Measurements from ENCODE around the gene C1QTNF7. TPM values are rescaled to one million over a fixed set of nuclear protein-coding genes. Genes with fewer than 3 reads are reported as not detected.

The C1QTNF7 gene
- total RNA-seq, 1 experiment from 2014 or later, result not detected

DNA sequence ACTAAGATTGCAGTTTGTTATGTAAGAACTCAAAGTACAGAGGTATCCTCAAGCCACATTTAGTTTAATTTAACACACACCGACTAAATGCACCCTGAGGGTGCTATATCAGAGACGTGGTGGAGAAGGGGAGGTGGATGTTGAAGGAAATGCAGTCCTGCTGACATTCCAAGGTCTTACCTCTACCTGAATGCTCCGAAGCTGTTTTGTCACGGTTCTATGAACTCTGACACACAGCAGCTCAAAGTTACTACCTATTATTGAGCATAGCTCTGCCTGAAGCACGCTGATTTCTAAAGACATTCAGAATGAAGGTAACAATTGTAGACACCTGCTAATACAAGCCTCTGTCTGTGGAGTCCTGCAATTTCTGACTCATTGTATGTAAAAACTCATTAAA is 48.6 kb downstream of the C1QTNF7 start:
- ChIA-PET POLR2A (ENCODE audit: unreplicated experiment) (no interaction called here), CTCF (no interaction called here)
- Histone ChIP-seq H3F3A (ENCODE audit: low read length, unreplicated experiment) (no peaks in the 10 kb centered on the region), H3K9me2 (replicated peaks; ENCODE audit: low read length) (no peaks in the 10 kb centered on the region), H3K9ac (ENCODE audit: low read length) (no peak overlapping the region), H4K20me1 (ENCODE audit: low read length) (no peaks in the 10 kb centered on the region), H3K4me2 (ENCODE audit: low read length) (no peak overlapping the region), H3K79me2 (ENCODE audit: low read length) (peaks cover 11% of the 10 kb centered on the region), H3K27ac (ENCODE audit: low read length) (no peak overlapping the region), H3K27me3 (ENCODE audit: low read length) (no peaks in the 10 kb centered on the region), H3K4me3 (ENCODE audit: low read length) (no peak overlapping the region), H2AFZ (ENCODE audit: low read length) (no peak overlapping the region), H3K4me1 (ENCODE audit: insufficient read depth, low read length) (peaks cover 8% of the 10 kb centered on the region; the same call in 1 of the 2 replicates), H3K36me3 (ENCODE audit: low read depth, low read length) (no peaks in the 10 kb centered on the region), H3K9me3 (ENCODE audit: low read length) (no peaks in the 10 kb centered on the region)
- intact Hi-C loops (cut with micrococcal nuclease), result loop anchor here (5.0 to 10.0 kb wide), 2 partner anchors 406 to 528 kb away; no protein-coding TSS in a partner anchor
- no peak for TF ChIP-seq EZH2 (IDR thresholded peaks at IDR 0.05; ENCODE audit: low read length, unreplicated experiment)
- TF ChIP-seq, protein P1, sequence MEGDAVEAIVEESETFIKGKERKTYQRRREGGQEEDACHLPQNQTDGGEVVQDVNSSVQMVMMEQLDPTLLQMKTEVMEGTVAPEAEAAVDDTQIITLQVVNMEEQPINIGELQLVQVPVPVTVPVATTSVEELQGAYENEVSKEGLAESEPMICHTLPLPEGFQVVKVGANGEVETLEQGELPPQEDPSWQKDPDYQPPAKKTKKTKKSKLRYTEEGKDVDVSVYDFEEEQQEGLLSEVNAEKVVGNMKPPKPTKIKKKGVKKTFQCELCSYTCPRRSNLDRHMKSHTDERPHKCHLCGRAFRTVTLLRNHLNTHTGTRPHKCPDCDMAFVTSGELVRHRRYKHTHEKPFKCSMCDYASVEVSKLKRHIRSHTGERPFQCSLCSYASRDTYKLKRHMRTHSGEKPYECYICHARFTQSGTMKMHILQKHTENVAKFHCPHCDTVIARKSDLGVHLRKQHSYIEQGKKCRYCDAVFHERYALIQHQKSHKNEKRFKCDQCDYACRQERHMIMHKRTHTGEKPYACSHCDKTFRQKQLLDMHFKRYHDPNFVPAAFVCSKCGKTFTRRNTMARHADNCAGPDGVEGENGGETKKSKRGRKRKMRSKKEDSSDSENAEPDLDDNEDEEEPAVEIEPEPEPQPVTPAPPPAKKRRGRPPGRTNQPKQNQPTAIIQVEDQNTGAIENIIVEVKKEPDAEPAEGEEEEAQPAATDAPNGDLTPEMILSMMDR (conservative IDR thresholded peaks at IDR 0.05; ENCODE audit: low read depth, low read length), result no peak
- TF ChIP-seq EZH2phosphoT487 (IDR thresholded peaks at IDR 0.05; ENCODE audit: borderline replicate concordance, low read length), result no peak
- DNase-seq, result no peak
- no peak for ATAC-seq
- no TSS peak for BruUV-seq (replicated peaks)

GRCh38 chr4:15478724-15479088 is 50.9 kb downstream of the C1QTNF7 start:
- Histone ChIP-seq H3K79me2 (ENCODE audit: low read length) (peaks cover 11% of the 10 kb centered on the region), H3K27me3 (ENCODE audit: low read length) (no peaks in the 10 kb centered on the region), H3K36me3 (ENCODE audit: low read depth, low read length) (no peaks in the 10 kb centered on the region), H3K27ac (ENCODE audit: low read length) (no peak overlapping the region), H3K4me2 (ENCODE audit: low read length) (peak overlapping the region; percentile 92; the same call in 1 of the 2 replicates), H3K4me3 (ENCODE audit: low read length) (peak overlapping the region; percentile 75; the same call in 1 of the 2 replicates), H3K9me2 (replicated peaks; ENCODE audit: low read length) (no peaks in the 10 kb centered on the region), H3K4me1 (ENCODE audit: insufficient read depth, low read length) (peaks cover 8% of the 10 kb centered on the region; the same call in 1 of the 2 replicates), H4K20me1 (ENCODE audit: low read length) (no peaks in the 10 kb centered on the region), H3K9ac (ENCODE audit: low read length) (no peak overlapping the region; the same call in 1 of the 2 replicates), H2AFZ (ENCODE audit: low read length) (peak overlapping the region; percentile 80; the same call in 1 of the 2 replicates), H3F3A (ENCODE audit: low read length, unreplicated experiment) (no peaks in the 10 kb centered on the region), H3K9me3 (ENCODE audit: low read length) (no peaks in the 10 kb centered on the region)
- DNase-seq (no peak), ATAC-seq (peak; percentile 8; the same call in 1 of the 2 replicates)
- intact Hi-C loops (cut with micrococcal nuclease), result loop anchor here (1.0 to 10.0 kb wide), 5 partner anchors 172 to 526 kb away; no protein-coding TSS in a partner anchor
- CTCF ChIA-PET, result interaction anchor here (1.1 to 1.5 kb wide), 2 partner anchors 171 to 477 kb away, joined by 4 to 7 read pairs; no protein-coding TSS in a partner anchor
- POLR2A ChIA-PET (ENCODE audit: unreplicated experiment), result no interaction called here
- BruUV-seq (replicated peaks), result no TSS peak
- no peak for TF ChIP-seq EZH2 (IDR thresholded peaks at IDR 0.05; ENCODE audit: low read length, unreplicated experiment)
- TF ChIP-seq EZH2phosphoT487 (IDR thresholded peaks at IDR 0.05; ENCODE audit: borderline replicate concordance, low read length), result no peak
- TF ChIP-seq, protein P1 (conservative IDR thresholded peaks at IDR 0.05; ENCODE audit: low read depth, low read length), result no peak

Measured in PC-3 (cell line).